HCT116 (cell line): Measurements from ENCODE around the gene FGD5. TPM values are rescaled to one million over a fixed set of nuclear protein-coding genes. Genes with fewer than 3 reads are reported as not detected.

ENCODE experiments used
- ATAC-seq: fragments of 200-7000 bp; cut with Tn5 transposase; 2 replicates; pipeline ENCODE4 v1.9.1; 2020; ENCODE audit warnings: mild to moderate bottlenecking, moderate library complexity
- BruUV-seq: library from RNA; stranded (reverse); fragments of 400-500 nt; replicated peaks from 2 replicates; lab custom pipeline; 2021; lab: Mats Ljungman, UMichigan
- CTCF ChIA-PET: fragments of 300-600 bp; sonication (Branson Sonifier 250); formaldehyde crosslinking; loops from one replicate; lab custom pipeline; 2021; ENCODE audit warnings: antibody characterized with exemption; lab: Charles Lee
- POLR2A ChIA-PET: fragments of 300-600, 350-600 bp; sonication (Branson Sonifier 250); formaldehyde crosslinking; loops from one replicate; lab custom pipeline; 2021; ENCODE audit warnings: antibody characterized with exemption; lab: Charles Lee
- RAD21 ChIA-PET, 2 experiments: fragments of 300-600 bp; sonication (Branson Sonifier 250); formaldehyde crosslinking; loops; one replicate each; lab custom pipeline; 2023; ENCODE audit warnings: low total read pairs in 2 of 2; ENCODE audit not compliant: uncharacterized antibody in 2 of 2, unreplicated experiment in 2 of 2, low non-redundant PET in 1 of 2; lab: Charles Lee
- DNase-seq: peaks from one replicate; pipeline ENCODE4 v3.0.0-alpha.2; 2010; ENCODE audit warnings: low read depth, low spot score
- H2AFZ ChIP-seq: fragments of 200-600 bp; shearing (Covaris generic), sonication (generic); 2 replicates; pipeline ENCODE4 v1.6.1; 2017; ENCODE audit warnings: low read depth, mixed run types, mixed read lengths, antibody characterized with exemption, low read length; ENCODE audit not compliant: poor library complexity, severe bottlenecking
- H3K27ac ChIP-seq: 2 replicates; pipeline ENCODE4 v1.5.1; 2012; ENCODE audit warnings: low read depth, low read length
- H3K27me3 ChIP-seq: fragments of 200-600 bp; sonication (generic); 2 replicates; pipeline ENCODE4 v1.6.1; 2016; ENCODE audit warnings: mixed run types, low read length, mixed read lengths; ENCODE audit not compliant: insufficient read depth
- H3K36me3 ChIP-seq, 2 experiments: fragments of 200-500 bp in 1 of 2; fragments of 200-600 bp in 1 of 2; sonication (Bioruptor generic) in 1 of 2; sonication (generic) in 1 of 2; 2 replicates each; pipeline versions ENCODE4 v1.5.1 to v1.6.1; 2014 to 2016; ENCODE audit warnings: low read length in 2 of 2, inconsistent platforms in 1 of 2, mixed read lengths in 1 of 2, mixed run types in 1 of 2; ENCODE audit not compliant: insufficient read depth in 2 of 2, control insufficient read depth in 1 of 2
- H3K4me1 ChIP-seq, 2 experiments: fragments of 200-600 bp in 1 of 2; sonication (generic) in 1 of 2; 2 replicates each; pipeline versions ENCODE4 v1.5.1 to v1.6.1; 2012 to 2017; ENCODE audit warnings: low read length in 2 of 2, inconsistent platforms in 1 of 2, mild to moderate bottlenecking in 1 of 2, mixed read lengths in 1 of 2, mixed run types in 1 of 2, moderate library complexity in 1 of 2; ENCODE audit not compliant: insufficient read depth in 2 of 2, control insufficient read depth in 1 of 2
- H3K4me2 ChIP-seq: fragments of 200-600 bp; sonication (generic); 2 replicates; pipeline ENCODE4 v1.6.1; 2017; ENCODE audit warnings: mixed run types, low read length, mixed read lengths
- H3K4me3 ChIP-seq, 2 experiments: fragments of 200-600 bp in 1 of 2; sonication (generic) in 1 of 2; replicated peaks in 1 of 2; 2 replicates each; pipeline ENCODE4 v1.5.1; 2011 to 2016; ENCODE audit warnings: low read length in 2 of 2, control low read depth in 1 of 2, low read depth in 1 of 2, mild to moderate bottlenecking in 1 of 2, mixed read lengths in 1 of 2, mixed run types in 1 of 2
- H3K79me2 ChIP-seq: fragments of 200-600 bp; sonication (generic); 2 replicates; pipeline ENCODE4 v1.6.1; 2017; ENCODE audit warnings: mild to moderate bottlenecking, mixed run types, low read length, moderate library complexity, mixed read lengths; ENCODE audit not compliant: insufficient read depth
- H3K9ac ChIP-seq: fragments of 200-600 bp; sonication (generic); 2 replicates; pipeline ENCODE4 v1.6.1; 2016; ENCODE audit warnings: low read length, mixed read lengths
- H3K9me2 ChIP-seq: fragments of 200-600 bp; sonication (generic), shearing (Covaris generic); 2 replicates; pipeline ENCODE4 v1.6.1; 2017; ENCODE audit warnings: mixed run types, mild to moderate bottlenecking, moderate library complexity; ENCODE audit not compliant: insufficient read depth
- H3K9me3 ChIP-seq, 2 experiments: fragments of 200-500 bp in 1 of 2; fragments of 200-600 bp in 1 of 2; sonication (Bioruptor generic) in 1 of 2; sonication (generic) in 1 of 2; 2 replicates each; pipeline ENCODE4 v1.6.1; 2014 to 2017; ENCODE audit warnings: low read length in 2 of 2, mixed read lengths in 2 of 2, inconsistent platforms in 1 of 2, low read depth in 1 of 2, mild to moderate bottlenecking in 1 of 2, mixed run types in 1 of 2, moderate library complexity in 1 of 2; ENCODE audit not compliant: control insufficient read depth in 1 of 2, insufficient read depth in 1 of 2
- H4K20me1 ChIP-seq: fragments of 200-600 bp; sonication (generic), shearing (Covaris generic); 2 replicates; pipeline ENCODE4 v1.6.1; 2017; ENCODE audit warnings: mixed run types, mild to moderate bottlenecking, moderate library complexity; ENCODE audit not compliant: insufficient read depth
- CBX3 ChIP-seq: IDR thresholded peaks from 2 replicates; pipeline ENCODE4 v1.6.1; 2012; ENCODE audit warnings: low read depth
- EGR1 ChIP-seq: IDR thresholded peaks from 2 replicates; pipeline ENCODE4 v1.6.1; 2012; ENCODE audit warnings: low read depth
- EZH2 ChIP-seq: fragments of 200-600 bp; sonication (generic); IDR thresholded peaks from 2 replicates; pipeline ENCODE4 v1.6.1; 2017; ENCODE audit warnings: antibody characterized with exemption, mixed run types
- FOSL1 ChIP-seq: IDR thresholded peaks from 2 replicates; pipeline ENCODE4 v1.6.1; 2012; ENCODE audit warnings: low read depth
- JUND ChIP-seq: IDR thresholded peaks from 2 replicates; pipeline ENCODE4 v1.6.1; 2012
- POLR2A ChIP-seq: IDR thresholded peaks from 2 replicates; pipeline ENCODE4 v1.7.0; 2011; ENCODE audit warnings: borderline replicate concordance; ENCODE audit not compliant: insufficient read depth, insufficient read length; ENCODE audit errors: extremely low read depth
- REST ChIP-seq: IDR thresholded peaks from 2 replicates; pipeline ENCODE4 v1.6.1; 2012; ENCODE audit warnings: low read depth
- SIN3A ChIP-seq: IDR thresholded peaks from 2 replicates; pipeline ENCODE4 v1.6.1; 2012; ENCODE audit warnings: low read depth
- SP1 ChIP-seq: IDR thresholded peaks from 2 replicates; pipeline ENCODE4 v1.6.1; 2012; ENCODE audit warnings: low read depth
- SRF ChIP-seq: IDR thresholded peaks from 2 replicates; pipeline ENCODE4 v1.6.1; 2012; ENCODE audit warnings: low read depth
- YY1 ChIP-seq: IDR thresholded peaks from 2 replicates; pipeline ENCODE4 v1.6.1; 2011; ENCODE audit warnings: low read length, low read depth, moderate library complexity, mild to moderate bottlenecking; ENCODE audit not compliant: insufficient replicate concordance; ENCODE audit errors: extremely low read depth
- ZFX ChIP-seq: fragments of 450-650 bp; IDR thresholded peaks from 2 replicates; pipeline ENCODE4 v1.6.1; 2017
- ZNF274 ChIP-seq: fragments of 200-500 bp; sonication (Bioruptor generic); IDR thresholded peaks from 2 replicates; pipeline ENCODE4 v1.6.1; 2014; ENCODE audit warnings: mild to moderate bottlenecking, low read depth, low read length, inconsistent platforms
- intact Hi-C: fragments of 100-400 bp; cut with micrococcal nuclease; formaldehyde crosslinking; loops from 2 replicates; pipeline ENCODE4 v1.10.0; 2022
- total RNA-seq: library from RNA; stranded (reverse); gene quantifications from one replicate; pipeline ENCODE4 v1.2.1, GENCODE V29; 2021; ENCODE audit not compliant: unreplicated experiment

Gene FGD5
- total RNA-seq, 1 experiment from 2014 or later, result 0.22 TPM

DNA sequence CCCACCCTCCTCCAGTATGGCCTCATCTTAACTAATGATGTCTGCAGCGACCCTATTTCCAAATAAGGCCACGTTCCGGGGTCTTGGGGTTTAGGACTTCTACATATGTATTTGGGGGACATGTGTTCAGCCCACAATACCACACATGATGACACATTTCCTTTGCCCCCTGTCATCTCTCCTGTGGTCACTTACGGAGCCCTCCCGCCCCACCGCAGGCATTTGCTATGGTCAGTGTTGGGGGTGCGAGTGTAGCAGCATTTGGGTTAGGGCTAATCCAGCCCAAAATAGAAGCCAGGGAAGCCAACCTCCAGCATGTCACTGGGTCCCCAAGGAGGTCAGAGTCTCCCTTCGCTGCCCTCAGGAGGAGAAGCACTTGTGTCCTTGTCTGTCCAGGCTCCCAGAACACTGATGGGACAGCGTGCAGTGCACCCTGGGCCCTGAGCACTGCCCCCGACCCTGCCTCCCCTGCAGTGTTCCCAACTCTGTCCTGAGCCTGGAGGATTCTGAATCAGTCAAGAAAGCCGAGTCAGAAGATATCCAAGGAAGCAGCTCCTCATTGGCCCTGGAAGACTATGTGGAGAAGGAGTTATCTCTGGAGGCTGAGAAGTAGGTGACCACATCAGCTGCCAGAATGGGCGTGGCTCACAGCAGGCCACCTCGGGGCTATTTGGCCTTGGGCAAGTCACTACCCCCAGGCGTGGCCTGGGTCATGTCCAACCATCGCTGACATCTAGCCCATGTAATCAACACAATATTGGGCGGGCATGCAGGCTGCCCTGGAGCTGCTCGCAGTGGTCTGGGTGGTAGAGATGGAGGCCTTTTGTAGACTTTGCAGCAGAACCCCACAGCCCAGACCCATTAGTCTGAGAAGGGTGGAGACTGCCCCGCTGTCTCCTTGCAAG is 46.9 kb upstream of the FGD5 start:
- POLR2A ChIA-PET, result no interaction called here
- ATAC-seq (no peak), DNase-seq (no peak)
- CTCF ChIA-PET, result interaction anchor here (1.4 kb wide), 1 partner anchor 9 kb away, joined by 3 read pairs; no protein-coding TSS in a partner anchor
- no TSS peak for BruUV-seq
- Histone ChIP-seq H3K79me2 (no peaks in the 10 kb centered on the region), H3K36me3 (no peaks in the 10 kb centered on the region), H3K27ac (no peak overlapping the region), H3K4me3 (no peak overlapping the region), H3K4me2 (no peak overlapping the region), H3K27me3 (no peaks in the 10 kb centered on the region), H3K9me2 (no peaks in the 10 kb centered on the region), H3K4me1 (no peaks in the 10 kb centered on the region), H2AFZ (no peak overlapping the region), H4K20me1 (no peaks in the 10 kb centered on the region), H3K9me3 (no peaks in the 10 kb centered on the region), H3K9ac (no peak overlapping the region)
- TF ChIP-seq ZFX (no peak), FOSL1 (no peak), SIN3A (no peak)
- RAD21 ChIA-PET, result no interaction called here
- intact Hi-C loops, result no loop called here

GRCh38 chr3:14772533-14773138 is 46.1 kb upstream of the FGD5 start:
- no peaks in the 10 kb centered on the region for H4K20me1 ChIP-seq
- H3K79me2 ChIP-seq, result no peaks in the 10 kb centered on the region
- ChIA-PET POLR2A (no interaction called here), CTCF (interaction anchor here (1.4 kb wide), 1 partner anchor 9 kb away, joined by 3 read pairs; no protein-coding TSS in a partner anchor)
- ATAC-seq, result no peak
- DNase-seq, result no peak
- no peak overlapping the region for H3K9ac ChIP-seq
- BruUV-seq, result no TSS peak
- no peaks in the 10 kb centered on the region for H3K9me3 ChIP-seq
- H3K4me1 ChIP-seq, result no peaks in the 10 kb centered on the region
- TF ChIP-seq SRF (no peak), POLR2A (no peak), YY1 (no peak), SP1 (no peak), EGR1 (no peak), REST (no peak), FOSL1 (no peak), ZNF274 (no peak), CBX3 (no peak), JUND (no peak), SIN3A (no peak), EZH2 (no peak)
- TF ChIP-seq, all 23 proteins: peak for 0
- RAD21 ChIA-PET, result no interaction called here
- no peak overlapping the region for H2AFZ ChIP-seq
- no peaks in the 10 kb centered on the region for H3K27me3 ChIP-seq
- H3K36me3 ChIP-seq, result no peaks in the 10 kb centered on the region
- no peak overlapping the region for H3K4me3 ChIP-seq
- intact Hi-C loops, result no loop called here
- no peak overlapping the region for H3K4me2 ChIP-seq
- no peaks in the 10 kb centered on the region for H3K9me2 ChIP-seq
- H3K27ac ChIP-seq, result no peak overlapping the region
